Activated CD4-positive, alpha-beta T cell treated with anti-CD3 and anti-CD28 coated beads, Interleukin-2, Interleukin-6, amounts not matched to agents 100 ng/mL and 50 ng/mL, durations not matched to agents 16 hours and 8 hours (primary cell): ENCODE measurements around the gene EFL1.

Source experiments
- DNase-seq: peaks from one replicate; pipeline ENCODE4 v3.0.0-alpha.2; 2020

Gene EFL1

DNA sequence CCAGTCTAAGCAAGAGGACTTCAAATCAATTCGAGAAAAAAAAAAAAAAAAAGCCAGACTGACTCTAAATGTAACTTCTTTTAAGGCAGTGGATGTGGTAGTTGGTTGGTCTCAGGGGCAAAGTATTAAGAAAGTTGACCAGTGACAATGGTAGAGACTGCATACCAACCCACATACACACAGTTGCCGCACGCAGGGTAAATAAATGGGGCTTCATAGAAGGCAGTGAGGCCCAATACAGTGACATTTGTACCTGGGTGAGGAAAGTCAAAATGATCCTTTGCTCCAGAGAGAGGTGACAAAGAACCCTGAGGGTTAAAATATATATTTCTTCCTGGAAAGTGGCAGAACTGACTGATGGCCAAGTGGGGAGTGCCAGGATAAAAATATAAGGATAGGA lies 116.0 kb downstream of the EFL1 start:
- no peak for DNase-seq

DNA sequence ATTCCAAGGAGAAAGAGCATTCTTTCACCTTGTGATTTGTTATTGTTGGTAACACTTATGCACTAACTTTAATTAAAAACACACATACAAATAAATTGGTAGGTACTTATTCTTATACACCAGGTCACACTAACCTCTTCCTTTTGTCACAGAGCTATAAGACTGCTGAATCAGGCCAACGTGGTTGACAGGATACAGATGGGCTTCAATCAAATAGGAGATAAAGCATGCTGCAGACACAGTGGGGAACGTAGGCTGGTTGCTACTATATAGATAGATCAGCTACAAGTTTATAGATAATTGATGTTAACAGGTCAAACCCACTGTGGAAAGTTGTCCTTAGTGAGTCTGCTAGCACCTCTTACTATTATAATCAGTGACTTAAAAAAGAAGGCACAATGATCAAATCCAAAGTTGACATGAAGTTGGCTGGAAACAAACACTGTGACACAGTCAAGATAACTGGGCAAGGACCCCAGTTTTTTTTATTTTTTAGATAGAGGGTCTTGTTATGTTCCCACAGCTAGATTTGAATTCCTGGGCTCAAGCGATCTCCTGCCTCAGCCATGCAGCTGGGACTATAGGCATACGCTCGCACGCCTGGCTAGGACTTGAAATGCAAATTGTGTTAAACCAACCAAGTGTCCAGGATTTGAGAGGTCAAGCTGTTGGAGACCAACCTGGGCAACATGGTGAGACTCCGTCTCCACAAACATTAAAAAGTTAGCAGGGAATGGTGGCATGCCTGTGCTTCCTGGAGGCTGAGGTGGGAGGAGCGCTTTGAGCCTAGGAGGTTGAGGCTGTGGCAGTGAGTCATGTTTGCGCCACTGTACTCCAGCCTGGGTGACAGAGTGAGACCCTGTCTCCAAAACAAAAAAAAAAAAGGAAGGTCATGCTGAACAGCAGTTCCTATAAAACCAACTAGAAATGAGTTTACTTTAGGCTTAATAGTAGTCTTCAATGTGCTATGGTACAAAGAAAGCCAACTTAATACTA lies 118.8 kb downstream of the EFL1 start:
- DNase-seq: no peak

DNA sequence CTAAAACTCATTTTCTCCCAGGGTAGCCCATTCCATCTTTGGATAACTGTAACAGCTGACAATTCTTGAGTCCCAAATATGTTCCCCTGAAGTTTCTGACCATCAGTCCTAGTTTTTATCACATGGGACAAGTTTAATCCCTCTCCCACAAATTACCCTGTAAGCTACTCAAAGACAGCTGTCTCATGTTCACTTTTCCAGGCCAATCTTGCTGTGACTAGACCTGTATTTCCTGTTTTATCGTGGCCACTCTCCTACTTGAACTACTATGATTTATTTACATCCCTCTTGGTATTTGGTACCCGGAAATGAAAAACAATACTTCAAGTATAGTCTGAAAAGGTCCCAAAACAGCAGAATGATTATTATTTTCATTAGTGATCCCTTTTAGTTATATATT lies 121.6 kb downstream of the EFL1 start:
- DNase-seq: no peak

DNA sequence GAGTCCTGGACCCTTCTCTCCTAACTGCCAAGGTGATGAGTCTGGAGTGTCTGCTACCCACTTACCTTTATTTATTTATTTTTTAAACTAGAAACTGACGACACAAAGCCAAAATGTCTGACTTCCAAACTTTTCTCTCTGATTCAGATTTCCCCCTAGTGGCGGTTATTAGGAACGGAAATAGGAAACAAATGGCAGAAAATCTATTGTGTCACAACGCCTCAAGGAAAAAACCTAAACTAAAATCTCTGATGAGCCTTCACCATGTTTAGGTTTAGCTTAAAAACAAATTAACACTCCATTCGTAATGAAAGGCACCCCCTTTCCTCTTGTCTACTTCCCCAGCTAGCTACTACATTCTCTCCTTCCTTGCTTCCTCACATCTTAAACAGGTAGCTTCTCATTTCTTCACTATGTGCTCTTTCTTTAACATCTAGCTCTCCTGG lies 122.7 kb downstream of the EFL1 start:
- peak; percentile 33 for DNase-seq

DNA sequence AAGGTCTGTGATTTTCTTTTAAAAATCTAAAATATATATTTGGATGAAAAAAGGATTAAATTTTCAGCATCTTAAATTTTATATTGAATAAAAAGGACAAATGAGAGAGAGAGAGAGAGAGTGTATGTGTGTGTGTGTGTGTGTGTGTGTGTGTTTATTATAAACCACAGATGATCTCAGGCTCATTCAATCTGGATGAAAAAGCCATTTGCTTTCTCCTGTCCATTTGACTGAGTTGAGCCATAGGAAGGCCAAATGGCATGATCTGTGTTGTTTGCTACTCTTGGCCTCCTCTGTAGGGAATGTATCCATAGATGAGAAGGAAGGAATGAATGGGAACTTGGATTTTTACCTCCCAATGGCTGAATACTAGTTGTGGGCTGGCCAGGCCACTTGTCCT lies 124.2 kb downstream of the EFL1 start:
- DNase-seq: no peak

DNA sequence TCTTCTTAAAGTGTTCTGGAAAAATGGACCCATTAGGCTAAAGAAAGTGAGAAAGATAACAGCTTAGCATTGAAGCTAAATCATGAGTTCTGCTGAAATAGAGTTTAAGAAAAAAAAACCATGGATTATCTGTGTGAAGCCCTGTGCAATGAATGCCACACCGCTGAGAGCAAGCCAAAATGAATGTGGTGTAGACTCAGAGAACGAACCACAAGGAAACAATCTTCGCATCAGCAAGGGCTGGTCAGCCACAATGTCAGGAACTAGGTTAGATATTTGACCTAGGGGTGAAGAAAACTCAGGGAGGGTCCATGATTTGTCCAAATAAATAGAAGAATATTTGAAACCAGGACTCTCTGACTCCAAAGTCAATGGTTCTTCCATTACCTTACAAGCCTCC lies 125.3 kb downstream of the EFL1 start:
- no peak for DNase-seq

DNA sequence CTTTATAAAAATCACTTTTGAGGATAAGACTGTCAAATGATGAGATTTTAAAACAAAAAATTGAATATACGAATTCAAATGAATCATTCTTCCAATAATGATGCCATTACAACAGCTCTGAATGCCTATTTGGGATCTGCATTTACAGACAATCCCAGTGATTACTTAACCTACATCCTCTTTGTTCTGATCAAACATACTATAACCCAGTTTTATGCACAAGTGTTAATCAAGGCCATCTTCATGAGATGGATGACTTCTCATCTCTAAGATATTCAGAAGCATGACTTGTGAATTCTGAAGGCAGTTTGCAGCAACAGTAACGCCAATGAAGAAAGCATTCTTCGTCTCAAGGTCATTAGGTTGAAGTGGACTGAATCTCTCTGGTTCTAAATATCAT lies 126.4 kb downstream of the EFL1 start:
- no peak for DNase-seq

DNA sequence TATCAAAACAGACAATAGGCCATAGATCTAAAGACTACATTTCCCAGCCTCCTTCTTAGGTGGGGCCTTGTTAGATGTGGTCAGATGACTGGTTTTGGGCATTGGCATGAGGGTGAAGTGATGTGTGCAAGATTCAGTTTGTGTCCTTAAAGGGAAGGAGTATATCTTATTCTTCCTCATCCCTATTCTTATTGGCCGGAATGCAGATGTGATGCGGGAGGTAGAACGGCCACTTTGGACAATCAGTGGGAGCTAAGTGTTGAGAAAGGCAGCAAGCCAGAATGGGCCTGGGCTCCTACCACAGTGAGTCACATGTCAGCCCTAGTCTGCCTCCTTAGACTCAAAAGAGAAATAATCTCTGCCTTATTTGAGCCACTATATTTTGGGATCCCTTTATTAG lies 126.9 kb downstream of the EFL1 start:
- no peak for DNase-seq

DNA sequence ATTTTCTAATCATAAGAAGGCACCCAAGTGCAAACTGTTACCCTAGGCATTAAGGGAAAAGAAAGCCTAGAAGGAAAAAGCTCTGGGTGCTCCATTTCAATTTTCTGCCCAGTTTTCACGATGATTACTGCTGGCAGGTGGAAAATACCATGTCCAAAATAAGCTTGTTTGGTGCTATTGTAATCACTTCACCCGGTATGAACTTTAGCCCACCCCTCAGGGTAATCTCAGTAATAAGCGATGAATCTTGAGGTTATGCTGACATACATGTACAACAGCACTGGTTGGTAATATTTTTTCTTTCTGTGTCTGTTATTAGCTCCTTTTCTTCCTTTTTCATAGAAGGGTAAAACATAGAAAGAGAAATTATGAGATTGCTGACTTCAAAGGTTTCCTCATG lies 128.1 kb downstream of the EFL1 start:
- DNase-seq: no peak

DNA sequence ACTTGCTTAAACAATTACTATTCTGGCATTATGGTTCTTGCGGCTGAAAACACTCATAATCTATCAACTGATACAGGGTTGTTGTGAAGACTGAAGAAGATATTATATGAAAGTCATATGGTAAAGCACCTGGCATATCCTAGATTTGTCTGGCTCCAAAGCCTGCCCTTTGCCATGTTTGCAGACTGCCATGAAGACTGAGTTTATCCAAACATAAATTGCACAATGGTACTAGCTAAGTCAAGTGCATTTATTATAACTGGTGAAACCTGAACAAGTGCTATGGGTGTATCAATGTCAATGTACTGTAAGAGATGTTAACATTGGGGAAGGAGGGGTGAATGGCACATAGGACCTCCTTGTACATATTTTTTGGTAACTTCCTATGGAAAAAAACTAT lies 129.3 kb downstream of the EFL1 start:
- DNase-seq: no peak

DNA sequence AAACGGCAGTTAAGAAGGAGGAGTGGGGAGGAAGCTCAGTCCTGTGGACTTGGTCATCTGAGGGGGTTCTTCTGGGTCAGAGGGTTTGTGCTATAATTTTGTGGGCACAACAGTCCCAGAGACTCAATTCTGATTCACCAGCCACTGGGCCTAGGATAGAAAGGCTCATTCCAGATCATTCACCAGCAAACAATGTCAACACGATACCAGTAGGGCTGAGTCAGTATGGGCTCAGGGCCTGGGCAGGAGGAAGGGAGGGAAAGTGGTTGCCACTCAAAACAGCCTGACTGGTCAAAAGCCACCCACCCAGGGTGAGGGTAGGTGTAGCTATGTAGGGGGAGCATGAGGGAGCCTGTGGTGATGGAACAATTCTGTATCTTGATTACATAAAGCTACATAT lies 129.8 kb downstream of the EFL1 start:
- DNase-seq: no peak

DNA sequence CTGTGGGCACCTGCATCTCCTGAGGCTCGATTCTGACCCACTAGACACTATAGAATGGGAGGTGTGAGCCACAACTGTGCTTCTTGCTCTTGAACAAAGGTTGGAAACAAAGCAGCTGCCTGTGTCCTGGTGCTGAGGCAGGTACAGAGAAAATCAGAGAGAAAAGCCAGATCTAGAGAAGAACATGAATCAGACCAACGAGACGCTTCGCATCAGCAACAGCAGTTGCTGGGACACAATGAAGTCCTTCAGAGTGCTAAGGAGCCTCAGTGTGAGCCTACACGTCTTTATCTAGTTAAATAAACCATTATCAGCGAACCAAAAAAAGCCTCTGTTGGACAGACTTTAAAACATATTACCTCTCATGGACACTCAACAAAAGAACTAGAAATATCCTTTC lies 130.4 kb downstream of the EFL1 start:
- DNase-seq: no peak

DNA sequence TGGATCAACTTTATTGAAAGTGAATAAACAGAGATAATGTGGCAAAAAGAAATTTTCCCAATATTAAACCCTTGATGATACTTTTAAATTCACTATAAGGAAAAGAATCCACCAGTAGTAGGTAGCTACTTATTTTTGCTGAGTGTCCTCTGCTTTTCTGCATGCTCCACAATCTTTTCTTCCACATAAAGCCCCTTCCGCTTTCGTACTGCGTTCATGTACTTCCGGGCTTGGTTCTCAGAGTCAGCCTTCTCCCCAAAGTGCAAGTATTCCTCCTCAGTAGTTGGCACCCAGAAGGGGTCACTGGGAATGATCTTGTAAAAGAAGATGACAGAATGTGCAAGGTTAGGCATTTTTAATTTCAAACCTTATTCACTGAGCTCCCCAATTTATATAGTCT lies 132.3 kb downstream of the EFL1 start:
- DNase-seq: no peak

DNA sequence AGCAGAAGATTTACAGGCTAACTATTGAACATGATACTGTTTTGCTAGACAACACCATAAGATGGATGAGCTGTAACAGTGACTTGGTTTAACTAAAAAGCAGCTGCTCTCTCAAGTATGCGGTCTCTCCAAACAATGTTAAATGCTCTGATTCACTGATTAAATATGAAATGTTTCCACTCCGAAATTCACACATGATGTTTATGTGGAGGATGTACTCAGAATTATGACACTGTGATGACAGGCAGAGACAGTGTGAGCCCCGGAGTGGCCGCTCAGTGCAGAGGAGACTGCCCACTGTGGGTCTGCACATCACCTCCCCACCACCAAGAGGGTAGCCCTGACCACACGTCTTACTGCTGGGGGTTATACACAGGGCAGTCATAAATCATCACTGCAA lies 132.8 kb downstream of the EFL1 start:
- no peak for DNase-seq

DNA sequence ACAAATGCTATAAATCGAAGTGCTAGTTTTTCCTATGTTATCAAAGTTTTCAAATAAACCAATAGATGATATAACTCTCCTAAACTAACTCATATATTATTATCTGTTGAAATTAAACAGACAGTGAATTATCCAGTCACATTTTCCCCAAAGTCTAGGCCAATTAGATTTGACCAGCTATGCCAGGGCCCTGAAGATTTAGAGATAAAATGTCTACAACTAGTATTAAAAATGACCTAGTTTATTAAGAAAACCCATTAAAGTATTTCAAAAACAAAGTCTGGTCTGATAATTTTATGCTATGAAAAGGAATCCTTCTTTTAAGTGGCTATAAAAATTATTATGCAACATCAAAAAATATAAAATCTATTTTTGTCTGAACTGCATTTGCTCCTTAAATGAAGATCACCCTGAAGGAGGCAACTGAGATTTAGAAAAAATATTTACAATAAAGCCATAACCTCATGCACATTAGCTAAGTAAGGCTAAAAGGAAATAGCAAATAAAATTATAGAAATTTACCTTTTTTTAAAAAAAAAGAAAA lies 133.3 kb downstream of the EFL1 start:
- DNase-seq: no peak

DNA sequence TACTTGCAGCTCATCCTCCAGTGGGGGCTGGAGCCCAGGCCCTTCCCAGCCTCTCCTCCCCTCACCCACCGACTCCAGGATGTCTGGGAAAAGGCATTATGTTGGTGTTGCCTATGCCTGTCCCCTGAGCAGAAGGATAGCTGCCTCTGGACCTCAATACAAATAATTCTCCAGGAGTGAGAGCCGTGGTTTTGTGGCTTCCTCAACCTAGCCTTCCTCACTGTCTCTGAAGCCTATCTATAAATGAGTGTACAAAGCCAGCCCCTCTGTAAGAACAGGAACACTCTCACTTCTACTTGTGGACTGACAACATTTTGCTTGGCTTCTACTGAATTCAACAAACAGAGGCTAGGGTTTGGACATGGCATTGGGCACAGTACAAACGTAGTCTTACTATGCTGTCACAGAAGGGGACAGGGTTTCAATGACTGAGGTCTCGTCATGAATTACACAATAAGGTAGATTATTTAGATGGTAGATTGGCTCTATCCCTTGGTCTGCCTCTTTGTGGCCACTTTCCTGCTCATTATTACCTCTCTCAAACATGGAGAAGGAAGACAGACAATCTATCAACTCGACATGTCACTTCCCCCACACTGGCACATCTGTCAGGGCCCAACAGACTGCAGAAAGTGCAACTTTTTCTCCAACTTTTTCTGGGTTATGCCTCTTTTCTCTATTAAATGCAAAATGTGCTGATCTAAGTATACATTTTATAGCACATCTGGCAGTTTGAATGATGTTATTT lies 134.0 kb downstream of the EFL1 start:
- peak; percentile 39 for DNase-seq

DNA sequence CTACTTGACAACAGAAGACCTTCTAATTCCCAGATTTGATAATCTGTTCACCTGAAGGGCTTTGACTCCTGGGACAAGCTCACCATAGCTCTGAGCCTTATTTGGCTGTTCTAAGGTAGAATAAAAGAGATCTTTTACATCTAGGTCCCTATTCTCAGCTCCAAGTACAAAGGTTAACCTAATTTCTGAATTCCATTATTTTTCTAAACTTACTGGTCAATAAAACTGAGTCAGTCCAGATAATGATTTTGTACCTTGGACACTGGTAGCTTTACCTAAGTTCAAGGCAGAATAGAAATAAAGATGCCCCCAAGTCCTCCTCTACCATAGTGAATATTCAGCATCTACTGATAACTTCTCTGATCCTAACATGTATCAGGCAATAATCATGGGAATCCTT lies 135.0 kb downstream of the EFL1 start:
- no peak for DNase-seq

DNA sequence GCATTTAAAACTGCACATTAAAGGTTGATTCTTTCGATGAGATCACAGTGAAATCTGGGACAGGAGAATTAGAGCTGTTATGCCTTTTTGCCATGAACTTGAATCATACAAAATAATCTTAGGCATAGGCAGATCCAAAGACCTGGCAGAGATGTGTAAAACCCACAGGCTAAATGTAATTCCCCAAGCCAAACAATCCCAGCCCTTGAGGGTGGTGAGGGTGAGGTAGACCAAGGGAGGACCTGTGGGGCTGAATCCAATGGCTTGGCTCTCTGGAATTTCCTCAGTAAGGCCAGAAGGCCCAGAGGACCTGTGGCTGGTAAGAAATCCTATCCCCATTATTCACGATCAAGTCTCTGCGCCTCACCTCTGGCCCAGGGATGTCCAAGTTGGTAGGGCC lies 136.2 kb downstream of the EFL1 start:
- no peak for DNase-seq

DNA sequence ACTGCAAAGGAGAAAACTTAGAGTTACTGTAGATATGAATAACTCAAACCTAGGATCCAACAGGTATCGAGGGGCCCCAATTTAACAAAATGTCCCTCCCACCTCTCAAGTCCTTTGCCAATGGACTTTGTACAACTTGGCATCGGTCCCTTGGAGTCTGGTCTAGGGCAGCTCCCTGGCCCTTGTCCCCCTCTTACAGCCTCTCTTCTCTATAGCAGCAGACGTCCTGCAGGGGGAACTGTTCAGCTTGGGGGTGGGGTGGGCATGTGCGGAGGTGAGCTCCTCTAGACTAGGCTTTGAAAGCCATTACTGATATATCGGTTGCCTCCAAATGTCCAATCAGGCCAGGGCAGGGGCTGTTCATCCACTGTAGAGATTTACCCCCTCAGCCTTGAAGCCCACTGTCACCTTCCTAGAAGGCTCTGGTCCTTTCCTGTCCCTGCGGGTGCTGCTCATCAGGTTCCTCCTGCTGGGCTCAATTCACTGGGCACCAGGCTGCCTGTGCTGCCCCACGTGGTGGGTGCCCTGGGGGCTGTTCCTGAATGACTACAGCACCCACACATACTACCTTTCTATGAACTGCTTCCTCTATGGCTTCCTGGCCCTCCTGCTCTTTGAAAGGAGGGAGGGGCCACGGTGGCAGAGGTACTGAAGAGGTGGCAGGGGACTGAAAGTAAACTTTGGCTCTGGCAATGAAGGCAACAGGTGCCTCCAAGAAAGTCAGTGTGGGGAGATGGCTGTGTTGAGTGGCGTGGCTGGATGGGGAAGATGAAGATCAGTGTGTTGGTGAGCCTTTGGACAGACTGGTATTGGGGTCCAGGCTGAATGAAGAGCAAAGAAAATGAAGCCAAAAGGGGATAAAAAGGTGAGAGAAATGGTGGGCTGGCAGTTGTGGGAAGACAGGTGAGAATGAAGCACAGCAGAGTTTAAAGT lies 137.9 kb downstream of the EFL1 start:
- no peak for DNase-seq

DNA sequence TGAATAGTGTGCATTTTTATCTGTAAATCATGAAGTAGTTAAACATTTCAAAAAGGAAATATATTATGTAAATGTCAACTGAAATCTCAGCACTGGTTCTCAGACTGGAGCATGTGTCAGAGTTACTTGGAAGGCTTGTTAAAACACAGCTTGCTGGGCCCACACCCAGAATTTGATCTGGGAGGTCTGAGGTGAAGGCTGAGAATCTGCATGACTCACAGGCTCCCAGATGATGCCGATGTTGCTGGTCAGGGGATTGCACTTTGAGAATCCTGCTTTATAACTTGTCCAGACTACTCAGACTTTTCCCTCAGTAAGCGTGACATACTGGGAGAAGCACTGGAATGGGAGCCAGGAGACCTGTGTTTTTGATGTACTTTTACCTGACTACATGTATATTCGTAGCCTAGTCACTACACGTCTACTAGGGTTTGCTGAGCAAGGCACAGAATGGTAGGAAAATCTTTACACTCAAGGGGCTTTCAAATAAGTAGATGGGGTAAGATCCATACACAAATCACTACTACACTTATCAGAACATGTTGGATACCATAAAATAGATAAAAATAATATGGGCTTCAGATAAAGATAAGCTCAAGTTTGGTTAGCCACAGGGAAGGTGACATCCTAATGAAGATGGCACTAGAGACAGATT lies 139.7 kb downstream of the EFL1 start:
- no peak for DNase-seq

DNA sequence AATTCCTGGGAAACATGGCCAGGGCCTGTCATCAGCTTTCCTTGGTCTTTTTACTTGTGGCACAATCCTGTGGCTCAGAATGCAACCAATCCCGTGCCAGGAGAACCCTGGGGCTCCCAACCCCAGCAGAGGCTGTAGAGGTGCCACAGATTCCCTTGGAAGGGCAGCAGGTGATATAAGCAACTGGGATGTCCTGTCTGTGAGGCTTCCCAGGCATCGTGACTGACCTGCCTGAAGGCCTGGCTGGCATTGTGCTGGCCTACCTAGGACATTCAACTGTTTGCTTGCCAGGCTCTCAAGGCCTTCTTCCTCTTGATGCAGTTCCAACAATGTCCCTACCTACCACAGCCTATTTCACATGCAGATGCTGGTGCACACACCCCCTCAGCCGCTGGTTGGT lies 144.5 kb downstream of the EFL1 start:
- no peak for DNase-seq

DNA sequence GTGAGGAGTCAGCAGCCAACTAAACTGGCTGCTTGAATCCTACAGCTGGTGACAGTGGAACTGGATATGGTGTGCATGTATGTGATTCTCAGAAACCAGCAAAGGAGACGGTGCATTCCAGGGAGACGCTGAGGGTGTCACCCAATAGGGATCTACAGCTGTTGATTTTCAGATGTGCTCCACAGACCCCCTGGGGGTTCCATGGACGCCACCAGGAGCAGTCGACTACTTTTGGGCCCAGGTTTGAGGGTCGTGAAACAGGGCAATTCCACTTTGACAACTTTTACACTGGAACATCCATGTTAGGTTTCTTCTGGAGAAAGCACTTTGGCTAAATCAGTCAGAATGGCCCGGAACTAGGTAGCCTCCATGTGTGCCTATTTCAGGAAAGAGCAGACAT lies 145.2 kb downstream of the EFL1 start:
- no peak for DNase-seq
